Mucosa of descending colon (tissue), 3 donors: ENCODE measurements around the gene DERL2. TPM values are rescaled to one million over a fixed set of nuclear protein-coding genes. Genes with fewer than 3 reads are reported as not detected.

Experiments used
- ATAC-seq: fragments of 200-7000 bp; cut with Tn5 transposase; one replicate; pipeline ENCODE4 v1.9.1; 2020; ENCODE audit warnings: mild to moderate bottlenecking, moderate library complexity
- DNase-seq, 3 donors: peaks; one replicate each; pipeline ENCODE4 v3.0.0-alpha.2; 2020
- H3K36me3 ChIP-seq: fragments of 200-600 bp; one replicate; pipeline ENCODE4 v1.8.0; 2021; ENCODE audit warnings: low read depth, mild to moderate bottlenecking
- H3K4me1 ChIP-seq: fragments of 200-600 bp; one replicate; pipeline ENCODE4 v1.8.0; 2021; ENCODE audit warnings: low read depth, mild to moderate bottlenecking
- H3K4me3 ChIP-seq: fragments of 200-600 bp; one replicate; pipeline ENCODE4 v1.8.0; 2021; ENCODE audit warnings: mild to moderate bottlenecking
- H3K9me3 ChIP-seq: fragments of 200-600 bp; one replicate; pipeline ENCODE4 v1.8.0; 2021; ENCODE audit warnings: mild to moderate bottlenecking
- CTCF ChIP-seq: fragments of 200-600 bp; IDR thresholded peaks from one replicate; pipeline ENCODE4 v1.8.0; 2022; ENCODE audit warnings: antibody characterized with exemption, mild to moderate bottlenecking
- intact Hi-C, 2 donors: fragments of 100-400 bp; cut with DNase I in 1 of 2; cut with micrococcal nuclease in 1 of 2; formaldehyde crosslinking; loops; one replicate each; pipeline versions ENCODE4 v1.11.0 to v1.11.1; 2022; cut with DNase I, micrococcal nuclease
- long read RNA-seq, 2 donors: library from polyadenylated mRNA; unstranded; transcript quantifications; one replicate each; pipeline ENCODE4 v2.0.0, GENCODE V29; 2019 to 2021
- total RNA-seq, 3 donors: library from RNA; stranded (reverse); fragmentation: NEBNext Ultra II Directional in 2 of 3; extraction: Animal tissue kit (Norgen Biotek cat#: 25700) in 2 of 3; gene quantifications; one replicate each; pipeline versions ENCODE4 v1.2.1 to v1.2.4, GENCODE V29; 2021 to 2023
- donor health status: DM: no; HTN: no; CAD: no; lungs with moderate emphysema.
- donor health status: DM: no; HTN: no; CAD: no.
- donor health status: DM: no; HTN: yes; CAD: no.

The DERL2 gene
- 10 to 100 TPM; 43.9 to 58.5 (median 58.3) TPM for total RNA-seq
- long read RNA-seq, donor 1, full-length matches to known transcripts, result 25 of 35 reads
- long read RNA-seq, donor 1, partial matches to known transcripts, result 2 of 35 reads
- long read RNA-seq, donor 1, other reads (novel, unspliced or antisense), result 8 of 35 reads
- long read RNA-seq, donor 2, full-length matches to known transcripts, result 19 of 30 reads
- long read RNA-seq, donor 2, partial matches to known transcripts, result 1 of 30 reads
- long read RNA-seq, donor 2, other reads (novel, unspliced or antisense), result 10 of 30 reads

- peaks cover 19% of the 10 kb centered on the region for H3K4me1 ChIP-seq
- peak; percentile 5 for ATAC-seq
- peak within 1 kb of the TSS; percentile 85 for H3K4me3 ChIP-seq
- DNase-seq, result no peak
- H3K36me3 ChIP-seq, result no peaks in the 10 kb centered on the region
- intact Hi-C loops, result no loop called here
- TF ChIP-seq CTCF, result no peak
- H3K9me3 ChIP-seq, result no peaks in the 10 kb centered on the region
These were observed at the start of gene DERL2 for GRCh38 chr17:5485270-5486205. TSS of gene DERL2 (minus strand) at chr17:5486178. CDS start at chr17:5486161, 17 bp downstream.

- Histone ChIP-seq H3K4me1 (no peaks in the 10 kb centered on the region), H3K36me3 (no peaks in the 10 kb centered on the region), H3K4me3 (no peak overlapping the region), H3K9me3 (no peaks in the 10 kb centered on the region)
- no peak for TF ChIP-seq CTCF
- ATAC-seq, result no peak
- DNase-seq, result no peak
- intact Hi-C loops, result no loop called here
These were observed 49.5 kb upstream of the DERL2 start for GRCh38 chr17:5535436-5535835.

GRCh38 chr17:5533486-5534315, 47.7 kb upstream of the DERL2 start:
- TF ChIP-seq CTCF, result no peak
- Histone ChIP-seq H3K4me3 (no peak overlapping the region), H3K4me1 (no peaks in the 10 kb centered on the region), H3K9me3 (no peaks in the 10 kb centered on the region), H3K36me3 (no peaks in the 10 kb centered on the region)
- intact Hi-C loops, result no loop called here
- DNase-seq, result no peak
- ATAC-seq, result no peak

- ATAC-seq (no peak), DNase-seq (no peak)
- H3K36me3 ChIP-seq, result no peaks in the 10 kb centered on the region
- no peak overlapping the region for H3K4me3 ChIP-seq
- H3K9me3 ChIP-seq, result no peaks in the 10 kb centered on the region
- no peak for TF ChIP-seq CTCF
- intact Hi-C loops, result no loop called here
- H3K4me1 ChIP-seq, result no peaks in the 10 kb centered on the region
These were observed 46.6 kb upstream of the DERL2 start for GRCh38 chr17:5532581-5532980.

- Histone ChIP-seq H3K36me3 (no peaks in the 10 kb centered on the region), H3K4me3 (no peak overlapping the region), H3K9me3 (no peaks in the 10 kb centered on the region), H3K4me1 (no peaks in the 10 kb centered on the region)
- intact Hi-C loops, result no loop called here
- ATAC-seq, result no peak
- no peak for TF ChIP-seq CTCF
- DNase-seq, result no peak
These were observed 45.1 kb upstream of the DERL2 start for GRCh38 chr17:5531085-5531418.
